Activated CD8-positive, alpha-beta memory T cell treated with anti-CD3 and anti-CD28 coated beads for 24 hours (primary cell): ENCODE results near the gene ARHGAP8.
"Not testable (repeated sequence)": the region's sequence is repeated elsewhere in the genome, so short reads cannot be mapped to it uniquely, and the experiment has no call there.

ENCODE experiments used
- DNase-seq: peaks from one replicate; pipeline ENCODE4 v3.0.0-alpha.2; 2020

ARHGAP8 gene

DNA sequence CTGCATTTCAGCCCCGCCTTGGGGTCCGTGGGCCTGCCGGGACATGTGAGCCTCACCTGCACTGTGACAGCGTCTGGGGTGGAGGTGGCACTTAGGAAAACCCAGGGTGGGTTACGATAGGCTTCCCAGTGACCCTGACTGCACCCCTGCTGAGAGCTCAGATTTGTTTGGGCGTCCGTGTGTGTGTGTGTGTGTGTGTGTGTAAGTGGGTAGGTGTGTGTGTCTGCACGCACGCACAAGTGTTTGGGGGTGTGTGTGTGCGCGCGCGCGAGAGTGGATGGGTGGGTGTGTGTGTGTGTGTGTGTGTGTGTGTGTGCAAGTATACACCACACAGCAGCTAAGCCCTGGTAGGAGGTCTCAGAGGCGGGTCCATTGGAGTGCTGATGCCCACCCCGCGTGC lies 12.1 kb upstream of the ARHGAP8 start:
- no peak for DNase-seq

DNA sequence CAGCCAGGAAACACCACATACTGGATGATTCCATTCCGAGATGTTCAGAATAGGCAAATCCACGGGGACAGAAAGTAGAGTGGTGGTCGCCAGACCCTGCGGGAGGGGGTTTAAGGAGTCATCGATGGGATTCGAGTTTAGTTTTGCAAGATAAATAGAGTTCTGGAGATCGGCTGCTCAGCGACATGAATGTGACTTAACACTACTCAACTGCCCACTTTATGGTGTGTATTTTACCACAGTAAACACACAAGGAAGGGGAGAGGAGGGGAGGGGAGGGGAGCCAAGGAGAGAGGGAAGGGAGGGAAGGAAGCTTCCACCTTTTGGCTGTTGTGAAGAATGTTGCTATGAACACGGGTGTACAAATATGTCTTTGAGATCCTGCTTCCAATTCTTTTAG lies 10.4 kb upstream of the ARHGAP8 start:
- DNase-seq: no peak

DNA sequence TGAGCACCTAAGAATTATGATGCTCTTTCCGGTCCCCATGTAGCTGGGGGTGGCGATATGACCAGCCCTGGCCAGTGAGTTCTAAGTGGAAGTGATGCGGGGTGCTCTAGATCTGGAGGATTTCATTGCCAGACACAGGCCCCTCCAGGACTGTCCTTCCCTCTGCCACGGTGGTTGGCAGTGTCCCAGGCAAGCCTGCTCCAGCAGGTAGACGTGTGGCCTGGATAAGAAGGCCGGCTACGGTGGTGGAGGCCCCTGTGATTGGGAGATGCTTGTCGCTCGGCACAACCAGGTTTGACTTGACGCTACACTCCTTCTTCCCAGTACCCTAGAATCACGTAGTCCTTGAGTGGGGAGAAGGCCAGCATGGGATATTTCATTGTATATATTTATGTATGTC lies 9.1 kb upstream of the ARHGAP8 start:
- DNase-seq: no peak

DNA sequence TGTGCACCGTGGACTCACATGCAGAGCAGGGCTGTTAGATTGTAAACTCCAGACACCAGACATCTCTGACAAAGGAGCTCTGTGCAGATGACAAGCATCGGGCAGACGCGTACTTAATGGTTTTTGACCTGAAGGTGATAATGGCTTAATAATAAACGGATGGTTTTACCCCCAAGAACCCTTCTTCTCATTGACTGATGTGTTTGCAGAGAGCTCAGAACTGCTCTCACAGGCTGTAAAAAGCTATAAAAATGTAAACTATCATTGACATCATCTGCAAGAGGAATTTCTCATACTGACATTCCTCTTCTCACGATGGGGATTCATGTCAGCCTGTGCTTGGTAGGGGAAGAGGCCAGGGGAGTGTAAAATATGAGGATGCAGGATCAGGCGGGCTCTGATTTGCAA lies 8.6 kb upstream of the ARHGAP8 start:
- DNase-seq: no peak

DNA sequence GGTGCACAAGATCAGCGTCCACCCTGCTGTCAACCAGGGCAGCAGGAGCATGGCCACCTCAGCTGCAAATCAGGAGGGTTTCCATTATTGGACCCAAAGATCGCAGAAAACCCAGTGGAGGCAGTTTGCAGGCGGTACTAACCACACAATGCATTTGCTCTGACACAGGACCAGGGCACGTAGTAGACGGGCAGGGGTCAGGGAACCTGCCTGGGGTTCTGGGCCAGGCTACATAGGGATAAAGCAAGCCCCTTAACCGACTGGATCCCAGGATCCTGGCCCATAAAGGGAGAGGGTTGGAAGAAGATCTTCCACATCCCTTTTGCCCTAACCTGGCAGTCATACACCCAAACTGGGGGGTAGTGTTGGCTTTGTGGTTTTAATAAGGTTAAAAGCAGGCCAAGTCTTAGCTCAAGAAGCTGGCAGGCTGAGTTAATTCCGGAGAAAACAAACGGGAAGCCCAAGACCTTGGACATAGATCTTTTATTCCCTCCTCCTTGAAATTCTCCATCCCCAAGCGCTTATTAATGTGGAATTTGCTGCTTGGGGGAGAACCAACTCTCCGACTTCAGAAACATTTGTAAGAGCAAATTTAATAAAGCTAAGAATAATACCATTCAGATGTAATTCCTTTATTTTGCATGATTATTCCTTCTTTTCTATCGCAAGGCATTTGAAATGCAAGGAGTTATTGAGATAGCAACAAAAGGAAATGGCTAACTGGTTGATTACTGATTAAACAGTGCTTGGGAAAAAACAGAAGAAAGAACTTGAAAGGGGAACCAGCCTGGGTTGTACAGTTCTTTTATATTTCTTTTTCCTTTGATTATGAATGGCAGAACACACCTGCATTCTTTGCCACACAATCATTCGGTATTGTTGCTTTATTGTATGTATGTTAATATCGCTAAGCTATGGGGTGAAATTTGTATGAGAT lies 6.3 kb upstream of the ARHGAP8 start:
- no peak for DNase-seq

DNA sequence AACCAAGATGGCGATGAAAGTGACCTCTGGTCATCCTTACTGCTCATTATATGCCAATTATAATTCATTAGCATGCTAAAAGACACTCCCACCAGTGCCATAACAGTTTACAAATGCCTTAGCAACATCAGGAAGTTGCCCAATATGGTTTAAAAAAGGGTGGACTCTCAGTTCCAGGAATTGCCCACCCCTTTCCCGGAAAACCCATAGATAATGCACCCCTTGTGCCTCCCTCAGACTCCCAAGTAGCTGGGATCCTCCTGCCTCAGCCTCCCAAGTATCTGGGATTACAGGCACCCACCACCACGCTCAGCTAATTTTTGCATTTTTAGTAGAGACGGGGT lies 4.6 kb upstream of the ARHGAP8 start:
- DNase-seq: not testable (repeated sequence)

DNA sequence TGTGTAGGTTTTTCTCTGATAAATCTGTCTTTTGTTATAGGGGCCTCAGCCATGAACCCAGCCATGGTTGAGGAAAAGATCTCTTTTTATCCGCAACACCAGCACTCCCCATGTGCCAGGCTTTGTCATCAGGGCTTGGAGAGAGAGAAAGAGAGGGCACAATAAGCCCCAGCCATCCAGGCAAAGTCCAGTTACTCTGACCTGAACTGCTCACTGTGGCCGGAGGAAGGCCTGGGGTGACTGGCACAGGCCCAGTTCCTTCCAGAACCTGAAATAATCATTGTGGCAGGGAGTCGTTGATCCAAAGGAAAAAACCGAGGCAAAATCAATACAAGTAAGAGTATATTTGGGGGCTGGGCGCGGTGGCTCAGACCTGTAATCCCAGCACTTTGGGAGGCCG lies 3.9 kb upstream of the ARHGAP8 start:
- DNase-seq: no peak

DNA sequence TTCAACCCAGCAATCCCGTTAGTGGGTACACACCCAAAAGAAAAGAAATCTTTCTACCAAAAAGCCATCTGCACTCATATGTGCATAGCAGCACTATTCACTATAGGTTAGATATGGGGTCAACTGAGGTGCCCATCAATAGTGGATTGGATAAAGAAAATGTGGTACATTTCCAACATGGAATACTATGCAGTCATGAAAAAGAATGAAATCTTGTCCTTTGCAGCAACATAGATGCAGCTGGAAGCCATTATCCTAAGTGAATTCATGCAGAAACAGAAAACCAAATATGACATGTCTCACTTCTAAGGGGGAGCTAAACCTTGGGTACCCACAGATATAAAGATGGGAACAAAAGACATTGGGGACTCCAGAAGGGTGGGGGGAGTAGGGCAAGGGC lies 1.9 kb upstream of the ARHGAP8 start:
- no peak for DNase-seq

DNA sequence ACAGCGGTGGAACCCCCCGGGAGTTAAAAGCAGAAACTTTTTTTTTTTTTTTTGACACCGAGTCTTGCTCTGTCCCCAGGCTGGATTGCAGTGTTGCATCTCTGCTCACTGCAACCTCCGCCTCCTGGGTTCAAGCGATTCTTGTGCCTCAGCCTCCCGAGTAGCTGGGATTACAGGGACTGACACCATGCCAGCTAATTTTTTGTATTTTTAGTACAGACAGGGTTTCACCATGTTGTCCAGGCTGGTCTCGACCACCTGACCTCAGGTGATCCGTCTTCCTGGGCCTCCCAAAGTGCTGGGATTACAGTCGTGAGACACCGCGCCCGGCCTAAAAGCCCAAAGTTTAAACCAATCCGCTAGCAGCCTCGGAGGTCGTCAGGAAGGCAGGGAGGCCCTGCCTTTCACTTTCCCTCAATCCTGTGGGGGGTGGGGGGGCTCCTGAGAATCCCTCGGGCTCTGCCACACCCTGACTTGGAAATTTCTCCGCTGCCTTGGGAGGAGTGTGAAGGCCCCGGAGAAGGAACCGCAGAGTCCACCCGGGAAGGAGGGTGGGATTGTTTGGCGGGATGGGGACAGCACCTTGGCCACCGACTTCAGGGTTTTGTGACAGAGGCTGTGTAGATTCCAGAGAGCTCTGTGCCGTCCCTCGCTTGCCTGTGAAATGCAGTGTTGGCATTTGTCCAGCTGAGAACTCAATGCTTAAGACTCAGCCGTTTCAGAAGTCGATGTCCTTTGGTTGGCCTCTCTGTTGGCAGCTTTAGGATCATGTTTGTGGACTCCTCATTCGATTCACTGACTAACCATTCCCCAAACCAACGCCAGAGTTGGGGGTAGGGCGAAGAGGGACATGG lies 1.0 kb downstream of the ARHGAP8 start:
- DNase-seq: no peak

DNA sequence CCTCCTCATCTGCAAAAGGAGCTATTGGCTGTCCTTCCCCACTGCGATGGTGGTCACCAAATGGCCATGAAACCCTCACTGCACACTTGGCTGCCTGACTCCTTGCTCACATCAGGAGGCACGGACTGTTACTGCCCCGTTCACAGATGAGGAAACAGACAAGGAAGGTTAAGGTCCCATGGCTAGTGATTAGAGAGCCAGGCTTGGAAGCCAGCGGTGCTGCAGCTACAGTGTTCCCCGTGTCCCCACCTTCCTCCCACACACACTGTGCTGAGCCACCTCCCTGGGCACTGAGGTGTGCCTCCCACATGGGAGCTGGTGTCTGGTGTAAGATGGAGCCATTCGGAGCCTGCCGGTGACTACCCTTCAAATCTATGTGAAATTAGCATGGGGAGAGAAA lies 2.6 kb downstream of the ARHGAP8 start:
- DNase-seq: no peak

DNA sequence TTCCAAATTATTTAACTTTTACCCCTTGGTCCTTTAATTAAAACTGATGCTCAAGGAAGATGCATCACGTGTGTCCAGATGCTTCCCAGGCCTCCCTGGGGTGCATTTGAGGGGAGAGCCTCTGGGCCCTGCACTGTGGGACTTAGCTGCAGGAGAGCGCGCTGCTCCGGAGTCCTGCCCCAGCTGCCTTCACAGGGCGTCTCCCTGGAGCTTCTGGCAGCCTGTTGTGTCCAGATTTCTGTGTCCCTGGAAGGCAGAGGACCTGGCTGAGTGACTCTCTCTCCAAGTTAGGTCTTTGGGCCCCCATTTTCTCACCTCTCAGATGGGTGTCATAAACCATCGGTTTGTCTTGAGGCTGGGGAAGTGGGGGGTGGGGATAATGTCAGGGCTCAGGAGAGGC lies 3.0 kb downstream of the ARHGAP8 start:
- no peak for DNase-seq

DNA sequence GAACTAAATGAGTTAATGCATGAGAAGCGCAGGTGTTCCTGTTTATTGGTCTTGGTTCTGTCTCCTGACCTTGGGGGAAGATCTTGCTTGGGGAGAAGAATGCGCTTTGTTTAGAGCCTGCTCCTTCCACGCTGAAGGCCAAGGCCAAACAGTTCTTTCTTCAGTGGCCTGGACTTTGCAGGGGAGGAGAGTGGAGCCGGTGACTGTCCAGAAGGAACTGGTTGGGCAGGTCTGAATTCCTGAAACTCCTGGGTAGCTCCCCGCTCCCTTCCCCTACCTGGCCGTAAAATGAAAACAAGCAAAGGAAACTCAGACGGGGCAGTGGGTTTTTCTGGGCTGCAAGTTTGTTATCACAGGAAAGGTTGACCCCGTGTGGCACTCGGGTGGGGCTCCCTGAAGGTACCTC lies 3.6 kb downstream of the ARHGAP8 start:
- DNase-seq: no peak

DNA sequence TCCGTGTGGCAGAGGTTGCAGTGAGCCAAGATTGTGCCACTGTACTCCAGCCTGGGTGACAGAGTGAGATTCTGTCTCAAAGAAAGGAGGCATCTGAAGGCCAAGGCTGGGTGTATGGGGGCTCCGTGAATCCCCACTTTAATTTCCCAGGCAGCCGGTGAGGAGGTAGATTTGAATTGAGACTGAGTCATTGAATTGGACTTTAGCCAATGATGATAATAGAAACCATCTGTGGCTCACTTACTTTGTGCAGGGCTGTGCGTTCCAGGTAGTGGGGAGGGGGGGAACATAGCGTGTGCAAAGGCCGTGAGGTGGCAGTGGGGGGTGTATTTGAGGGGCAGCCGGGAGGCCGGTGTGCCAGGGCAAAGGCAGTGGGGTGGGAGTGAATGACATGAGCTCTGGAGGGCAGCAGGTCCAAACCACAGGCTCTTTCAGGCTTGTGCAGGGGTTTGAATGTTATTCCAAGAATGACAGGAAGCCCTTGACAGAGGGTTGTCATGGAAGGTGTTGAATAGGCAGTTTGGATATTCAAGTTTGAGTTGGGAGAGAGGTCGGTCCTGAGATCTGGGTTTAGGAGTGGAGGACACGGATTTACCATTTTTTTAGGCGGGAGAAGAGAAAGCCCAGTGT lies 6.1 kb downstream of the ARHGAP8 start:
- DNase-seq: no peak

DNA sequence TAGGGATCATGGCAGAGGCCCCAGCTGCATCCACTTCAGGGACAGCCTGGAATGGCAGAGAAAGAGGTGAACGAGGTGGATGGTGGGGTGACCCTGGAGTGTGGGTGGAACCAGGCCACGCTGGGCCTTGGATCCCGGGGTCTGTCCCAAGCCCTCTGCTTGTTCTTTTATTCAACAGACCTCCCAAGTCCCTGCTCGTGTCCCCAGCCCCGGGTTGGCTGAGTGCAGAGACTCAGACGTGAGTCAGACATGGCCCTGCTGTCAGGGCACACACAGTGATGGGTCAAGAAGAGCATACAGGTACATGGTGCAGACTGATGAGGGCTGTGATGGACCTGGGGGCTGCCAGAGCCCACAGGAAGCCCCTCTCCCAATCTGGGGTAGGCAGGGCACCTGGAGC lies 6.6 kb downstream of the ARHGAP8 start:
- DNase-seq: no peak

DNA sequence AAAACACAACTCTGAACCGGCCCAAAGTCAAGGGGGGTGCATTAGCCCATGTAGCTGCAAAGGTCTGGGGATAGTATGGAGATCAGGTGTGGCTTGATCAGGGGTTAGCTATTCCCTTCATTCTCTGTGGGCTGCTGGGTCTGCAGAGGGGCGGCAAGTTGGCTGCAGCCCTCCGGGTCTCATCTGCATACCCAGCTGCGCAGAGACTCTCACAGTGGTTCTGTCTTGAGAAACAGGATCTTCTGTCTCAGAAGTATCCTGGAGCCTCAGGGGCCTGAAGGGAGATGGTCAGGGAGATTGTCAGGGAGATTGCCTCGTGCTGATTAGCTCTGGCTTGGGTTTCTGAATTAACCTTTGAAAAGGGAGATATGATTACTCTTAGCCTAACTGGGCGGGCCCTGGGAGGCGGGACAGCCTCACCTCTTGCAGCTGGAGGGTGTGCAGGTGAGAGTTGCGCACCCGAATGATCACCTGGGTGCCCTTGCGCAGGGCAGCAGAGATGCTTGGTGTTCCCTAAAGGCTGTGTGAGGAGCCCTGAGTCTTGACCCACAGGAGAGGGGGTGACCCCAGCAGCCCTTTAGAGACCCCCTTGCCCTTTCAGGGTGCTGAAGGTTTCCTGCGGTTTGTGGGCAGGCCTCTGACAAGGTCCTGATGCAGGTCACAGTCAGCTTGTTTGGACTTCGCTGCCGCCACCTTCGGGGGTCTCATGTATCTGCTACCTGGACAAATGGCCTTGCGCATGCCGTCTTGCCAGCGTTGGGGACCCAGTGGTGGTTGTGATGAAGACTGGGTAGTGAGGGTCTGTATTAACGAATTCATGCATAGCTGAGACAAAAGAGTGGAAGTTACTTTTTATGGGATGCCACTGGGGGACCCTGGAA lies 7.3 kb downstream of the ARHGAP8 start:
- DNase-seq: no peak

DNA sequence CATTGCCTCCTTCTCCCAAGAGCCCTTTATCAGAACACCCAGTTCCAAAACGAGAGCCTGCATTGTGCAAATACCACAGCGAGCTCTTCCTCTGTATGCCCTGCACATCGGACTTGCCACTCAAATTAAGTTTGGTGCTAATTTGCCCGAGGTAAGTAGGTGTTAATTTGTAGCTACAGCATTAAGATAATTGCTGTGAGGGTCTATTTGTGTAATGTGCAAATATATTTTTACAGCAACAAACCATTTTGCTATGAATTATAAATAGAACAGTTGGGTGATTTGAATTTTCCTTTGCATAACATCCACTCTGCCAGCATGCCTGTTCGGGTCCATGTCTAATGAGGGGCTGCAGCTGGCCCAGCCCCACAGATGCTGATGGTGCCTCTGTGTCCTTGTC lies 8.1 kb downstream of the ARHGAP8 start:
- no peak for DNase-seq

DNA sequence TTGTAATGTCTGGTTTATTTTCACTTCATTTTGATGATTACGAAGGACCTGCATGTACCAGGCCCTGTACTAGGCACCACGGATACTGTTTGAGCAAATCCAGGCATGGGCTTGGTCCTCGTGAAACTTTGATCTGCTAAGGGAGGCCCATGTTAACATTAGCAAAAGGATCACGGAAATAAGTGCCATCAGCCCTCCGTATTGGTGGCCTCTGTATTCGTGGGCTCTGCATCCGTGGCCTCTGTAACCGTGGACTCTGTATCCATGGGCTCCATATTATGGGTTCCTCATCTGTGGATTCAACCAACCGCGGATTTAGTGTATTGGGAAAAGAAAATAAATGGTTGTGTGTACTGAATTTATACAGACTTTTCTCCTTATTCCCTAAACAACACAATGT lies 8.7 kb downstream of the ARHGAP8 start:
- DNase-seq: no peak

DNA sequence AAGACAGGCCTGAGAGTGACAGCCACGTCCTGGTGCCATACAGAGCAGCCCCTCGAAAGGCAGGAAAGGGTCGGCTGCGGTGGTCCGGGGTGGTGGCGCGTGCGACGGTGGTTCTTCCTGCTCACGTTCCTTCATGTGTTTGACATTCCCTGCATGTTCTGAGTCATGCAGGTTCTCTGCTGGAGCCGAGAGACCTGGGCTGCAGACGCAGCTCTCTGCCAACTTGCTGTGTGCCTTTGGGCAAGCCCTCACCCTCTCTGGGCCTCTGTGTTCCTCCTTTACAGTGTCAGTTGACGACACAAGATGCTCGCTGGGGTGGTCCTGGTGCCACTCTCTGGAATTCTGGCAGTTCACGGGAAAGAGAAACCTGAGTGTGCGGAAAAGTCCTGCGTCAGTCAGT lies 12.0 kb downstream of the ARHGAP8 start:
- DNase-seq: no peak

DNA sequence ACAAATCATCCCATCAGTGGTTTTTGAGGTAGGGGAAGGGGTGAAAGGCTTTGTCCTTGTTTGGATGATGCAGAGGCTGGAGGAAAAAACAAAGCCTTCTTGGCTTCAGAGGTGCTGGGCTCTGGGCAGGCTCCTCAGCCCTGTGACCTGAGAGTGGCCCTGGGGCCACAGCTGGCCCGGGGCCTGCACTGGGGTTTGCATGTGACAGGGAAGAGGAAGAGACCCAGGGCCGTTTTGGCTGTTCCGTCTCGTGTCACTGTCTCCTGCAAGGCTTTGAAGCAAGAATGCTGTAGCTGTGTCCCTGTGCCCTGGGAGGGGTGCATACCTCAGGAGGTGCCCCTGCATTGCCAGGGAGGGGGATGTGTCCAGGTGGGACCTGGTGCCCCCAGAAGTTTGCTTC lies 12.6 kb downstream of the ARHGAP8 start:
- DNase-seq: no peak

DNA sequence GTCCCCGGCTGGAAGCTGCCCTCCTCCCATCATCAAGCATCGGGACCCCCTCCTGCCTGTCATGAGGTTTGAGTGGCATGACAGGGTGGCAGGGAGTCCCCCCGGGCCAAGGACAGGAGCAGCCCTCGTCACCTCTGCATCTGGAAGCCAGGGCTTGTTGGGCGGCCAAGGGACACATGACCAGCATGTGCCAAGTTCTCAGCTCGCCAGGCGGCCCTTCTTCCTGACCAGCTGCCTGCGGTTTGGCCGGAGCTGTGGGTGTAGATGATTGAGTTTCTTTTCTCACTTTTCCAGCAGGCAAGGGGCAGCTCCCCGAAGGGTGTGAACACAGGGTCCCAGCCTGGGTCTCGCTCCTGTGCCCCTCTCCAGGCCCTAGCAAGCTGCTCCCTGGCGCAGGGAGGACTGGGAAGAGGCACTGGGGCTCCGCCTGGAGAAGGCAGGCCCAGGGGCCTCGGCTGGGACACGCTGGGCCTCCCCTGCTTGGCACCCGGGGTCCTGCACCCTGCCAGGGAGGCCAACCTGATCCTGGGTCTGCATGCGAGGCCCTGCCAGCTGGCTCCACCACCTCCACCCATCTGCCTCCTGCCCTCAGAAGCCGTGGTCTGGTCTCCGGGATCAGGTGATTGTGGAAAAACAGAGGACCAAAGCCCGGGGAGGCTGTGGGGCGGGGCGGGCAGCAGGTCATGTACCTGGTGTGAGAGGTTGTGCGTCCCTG lies 13.4 kb downstream of the ARHGAP8 start:
- DNase-seq: no peak

DNA sequence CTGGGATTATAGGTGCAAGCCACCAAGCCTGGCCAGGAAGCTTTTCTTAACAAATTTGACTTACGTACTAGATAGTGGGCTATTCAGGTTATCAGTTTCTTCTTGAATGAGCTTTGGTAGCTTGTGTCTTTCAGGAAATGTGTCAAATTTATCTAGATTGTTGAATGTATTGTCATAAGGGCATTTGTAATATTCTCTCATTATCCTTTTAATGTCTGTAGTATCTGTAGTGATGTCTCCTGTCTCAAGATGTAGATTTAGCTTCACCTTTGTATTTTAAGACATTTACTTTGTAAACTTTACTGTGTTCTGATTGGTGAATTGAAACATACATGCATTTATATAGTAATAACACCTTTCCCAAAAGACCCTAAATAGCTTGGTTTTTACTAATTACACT lies 20.7 kb downstream of the ARHGAP8 start:
- DNase-seq: no peak

DNA sequence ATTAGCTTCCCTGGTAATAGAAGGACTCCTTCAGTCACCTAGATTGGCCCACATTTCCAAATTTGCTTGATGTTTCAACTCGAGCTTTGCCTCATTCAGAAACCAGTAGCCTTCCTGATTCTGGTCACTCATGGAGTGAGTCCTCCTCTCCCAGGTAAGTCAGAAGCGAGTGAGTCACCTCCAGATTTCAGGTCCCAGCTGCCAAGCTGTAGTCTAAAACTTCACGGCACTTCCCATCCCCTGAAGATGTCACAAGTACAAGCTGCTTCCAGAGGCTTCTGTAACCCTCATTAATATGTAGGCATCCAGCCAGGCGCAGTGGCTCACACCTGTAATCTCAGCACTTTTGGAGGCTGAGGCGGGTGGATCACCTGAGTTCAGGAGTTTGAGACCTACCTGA lies 23.5 kb downstream of the ARHGAP8 start:
- no peak for DNase-seq
